ENCODE data around the gene CEACAM19. TPM values are rescaled to one million over a fixed set of nuclear protein-coding genes. Genes with fewer than 3 reads are reported as not detected.
"Not testable (repeated sequence)": the region's sequence is repeated elsewhere in the genome, so short reads cannot be mapped to it uniquely, and the experiment has no call there.

Gene CEACAM19
- total and polyA plus RNA-seq, 2 of the 4 experiments (the other 2 are of a cell fraction) = 0.72 to 9.3 TPM

- DNase-seq = no peak
- 95% methylated on average over 4 of the region's 6 CpGs; no CpG with 5 or more reads in 1 of the 2 experiments for WGBS, 2 experiments (ENCODE audit: extremely low coverage in 2 of 2, insufficient read length in 1 of 2)
- H3K4ac ChIP-seq (ENCODE audit: low read depth, low read length) = no peak overlapping the region
- intact Hi-C loops (cut with micrococcal nuclease) (loop anchor here (5.0 kb wide), 1 partner anchor 36 kb away; no protein-coding TSS in a partner anchor), in situ Hi-C loops (cut with MboI; ENCODE audit: low sequenced_read_pairs) (loop anchor here (5.0 kb wide), 2 partner anchors 51 to 121 kb away; no protein-coding TSS in a partner anchor), dilution Hi-C loops (cut with HindIII; ENCODE audit: low sequenced_read_pairs, unreplicated experiment) (no loop called here)
- H2AK5ac ChIP-seq (ENCODE audit: low read depth, low read length) = no peak overlapping the region
- H3K56ac ChIP-seq (ENCODE audit: extremely low read depth, insufficient read depth, low read length) = no peak overlapping the region
- no peak overlapping the region for H3K27ac ChIP-seq (ENCODE audit: insufficient read depth, low read length)
- ChIA-PET CTCF (interaction anchor here (0.7 to 0.9 kb wide), 2 partner anchors 32 to 144 kb away, joined by 3 to 4 read pairs; no protein-coding TSS in a partner anchor), POLR2A (ENCODE audit: unreplicated experiment) (no interaction called here)
- no peaks in the 10 kb centered on the region for H4K20me1 ChIP-seq (ENCODE audit: insufficient read depth, low read length)
- H2AFZ ChIP-seq (replicated peaks; ENCODE audit: low read length, poor library complexity) = no peak overlapping the region
- H3K23ac ChIP-seq (ENCODE audit: low read depth, low read length) = no peak overlapping the region
- no peak overlapping the region for H3K4me2 ChIP-seq (ENCODE audit: low read depth, low read length)
- ATAC-seq (ENCODE audit: low read depth) = no peak
- H3K9me1 ChIP-seq (ENCODE audit: insufficient read depth, low read length) = peaks cover 10% of the 10 kb centered on the region
- H3K18ac ChIP-seq (ENCODE audit: low read depth, low read length) = no peak overlapping the region
- no peaks in the 10 kb centered on the region for H3K36me3 ChIP-seq (ENCODE audit: control insufficient read depth, insufficient read depth, low read length)
- H3K79me1 ChIP-seq (ENCODE audit: low read depth in 1 of 2, low read length in 2 of 2) = no peaks in the 10 kb centered on the region
- H2BK20ac ChIP-seq (ENCODE audit: low read depth, low read length) = no peak overlapping the region
- H2BK15ac ChIP-seq (ENCODE audit: low read depth, low read length) = no peak overlapping the region; the same call in 2 of the 3 replicates
- TF ChIP-seq NFE2L2 (IDR thresholded peaks at IDR 0.05; ENCODE audit: low read depth, low read length) = no peak
- TF ChIP-seq POLR2A (IDR thresholded peaks at IDR 0.05; ENCODE audit: low read depth, low read length) = no peak
- no peak for TF ChIP-seq SMC3 (IDR thresholded peaks at IDR 0.05; ENCODE audit: low read depth, low read length)
- no peak for TF ChIP-seq MAZ (IDR thresholded peaks at IDR 0.05; ENCODE audit: borderline replicate concordance, low read depth, low read length)
- TF ChIP-seq MAFK (IDR thresholded peaks at IDR 0.05; ENCODE audit: low read depth, low read length) = no peak
- no peak for TF ChIP-seq USF2 (IDR thresholded peaks at IDR 0.05; ENCODE audit: low read depth, low read length)
- no peak overlapping the region for H2AK9ac ChIP-seq (replicated peaks; ENCODE audit: low read depth, low read length, poor library complexity)
- peaks cover 19% of the 10 kb centered on the region for H3K4me1 ChIP-seq (ENCODE audit: control insufficient read depth, insufficient read depth, low read length)
- no peak overlapping the region for H3K4me3 ChIP-seq (ENCODE audit: insufficient read depth, low read depth, low read length)
- peak overlapping the region; percentile 14; the same call in 1 of the 2 replicates for H2BK120ac ChIP-seq (ENCODE audit: low read depth, low read length)
- H3K14ac ChIP-seq (replicated peaks; ENCODE audit: low read depth, low read length) = no peak overlapping the region
- no peak overlapping the region for H4K91ac ChIP-seq (ENCODE audit: insufficient read depth, low read depth, low read length)
- no peaks in the 10 kb centered on the region for H3K27me3 ChIP-seq (ENCODE audit: control insufficient read depth, insufficient read depth, low read length)
- no peak overlapping the region for H2BK5ac ChIP-seq (ENCODE audit: low read depth, low read length, poor library complexity, severe bottlenecking)
- no peak overlapping the region for H4K5ac ChIP-seq (ENCODE audit: low read depth, low read length)
- H3K9me3 ChIP-seq (ENCODE audit: control insufficient read depth, insufficient read depth, low read length) = no peaks in the 10 kb centered on the region
- H4K8ac ChIP-seq (ENCODE audit: low read depth in 2 of 2, low read length in 2 of 2) = no peak overlapping the region
- no peak overlapping the region for H3K9ac ChIP-seq (ENCODE audit: low read depth, low read length)
- BruUV-seq (replicated peaks) = no TSS peak
These were observed 49.7 kb downstream of the CEACAM19 start for GRCh38 chr19:44720945-44721344.

GRCh38 chr19:44721369-44721768 is 50.1 kb downstream of the CEACAM19 start:
- H3K23ac ChIP-seq (ENCODE audit: low read depth, low read length); H3K14ac ChIP-seq (replicated peaks; ENCODE audit: low read depth, low read length); H2AK5ac ChIP-seq (ENCODE audit: low read depth, low read length); H3K4me3 ChIP-seq (ENCODE audit: insufficient read depth, low read depth, low read length); DNase-seq; H2AK9ac ChIP-seq (replicated peaks; ENCODE audit: low read depth, low read length, poor library complexity); H4K20me1 ChIP-seq (ENCODE audit: insufficient read depth, low read length); H3K4me2 ChIP-seq (ENCODE audit: low read depth, low read length); BruUV-seq (replicated peaks); H4K8ac ChIP-seq (ENCODE audit: low read depth in 2 of 2, low read length in 2 of 2); dilution Hi-C loops (cut with HindIII; ENCODE audit: low sequenced_read_pairs, unreplicated experiment); H3K56ac ChIP-seq (ENCODE audit: extremely low read depth, insufficient read depth, low read length); H2BK20ac ChIP-seq (ENCODE audit: low read depth, low read length); H2AFZ ChIP-seq (replicated peaks; ENCODE audit: low read length, poor library complexity); H4K5ac ChIP-seq (ENCODE audit: low read depth, low read length); H4K91ac ChIP-seq (ENCODE audit: insufficient read depth, low read depth, low read length); H2BK15ac ChIP-seq (ENCODE audit: low read depth, low read length); H3K18ac ChIP-seq (ENCODE audit: low read depth, low read length); H3K36me3 ChIP-seq (ENCODE audit: control insufficient read depth, insufficient read depth, low read length); H3K9me3 ChIP-seq (ENCODE audit: control insufficient read depth, insufficient read depth, low read length); ATAC-seq (ENCODE audit: low read depth); H3K27ac ChIP-seq (ENCODE audit: insufficient read depth, low read length); H3K9me1 ChIP-seq (ENCODE audit: insufficient read depth, low read length); H3K79me1 ChIP-seq (ENCODE audit: low read depth in 1 of 2, low read length in 2 of 2); H3K27me3 ChIP-seq (ENCODE audit: control insufficient read depth, insufficient read depth, low read length); POLR2A ChIA-PET (ENCODE audit: unreplicated experiment); H3K9ac ChIP-seq (ENCODE audit: low read depth, low read length); H3K4ac ChIP-seq (ENCODE audit: low read depth, low read length); H2BK5ac ChIP-seq (ENCODE audit: low read depth, low read length, poor library complexity, severe bottlenecking): not testable (repeated sequence)
- CTCF ChIA-PET = interaction anchor here (0.6 to 0.9 kb wide), 3 partner anchors 32 to 144 kb away, joined by 3 to 4 read pairs (median 3); partner anchors contain the start of gene NECTIN2
- peak overlapping the region; percentile 54; the same call in 1 of the 2 replicates for H2BK120ac ChIP-seq (ENCODE audit: low read depth, low read length)
- H3K4me1 ChIP-seq (ENCODE audit: control insufficient read depth, insufficient read depth, low read length) = peaks cover 19% of the 10 kb centered on the region
- intact Hi-C loops (cut with micrococcal nuclease) (loop anchor here (5.0 kb wide), 1 partner anchor 36 kb away; no protein-coding TSS in a partner anchor), in situ Hi-C loops (cut with MboI; ENCODE audit: low sequenced_read_pairs) (loop anchor here (5.0 kb wide), 2 partner anchors 51 to 121 kb away; no protein-coding TSS in a partner anchor)
- no CpG with 5 or more reads among the region's 5 CpGs for WGBS, 2 experiments (ENCODE audit: extremely low coverage in 2 of 2, insufficient read length in 1 of 2)

All from IMR-90 (cell line).